Gastrocnemius medialis (tissue), 4 donors: ENCODE data around the gene POU3F1. TPM values are rescaled to one million over a fixed set of nuclear protein-coding genes. Genes with fewer than 3 reads are reported as not detected.

ENCODE experiments used
- ATAC-seq, 2 donors: fragments of 150-250 bp; one replicate each; pipeline ENCODE4 v1.9.1; 2016
- DNase-seq, 2 donors: peaks; one replicate each; pipeline ENCODE4 v3.0.0-alpha.2; 2019
- H3K27ac ChIP-seq, 4 donors: fragments of 200-600 bp; sonication (generic); 1 replicate in 1 of 4; 2 replicates in 3 of 4; pipeline ENCODE4 v1.5.1; 2016 to 2018; ENCODE audit warnings: mild to moderate bottlenecking in 2 of 4, moderate library complexity in 1 of 4
- H3K27me3 ChIP-seq, 3 donors: fragments of 200-600 bp; sonication (generic) in 2 of 3; 1 replicate in 1 of 3; 2 replicates in 2 of 3; pipeline versions ENCODE4 v1.5.1 to v1.6.0; 2016 to 2019; ENCODE audit warnings: mild to moderate bottlenecking in 1 of 3, moderate library complexity in 1 of 3
- H3K36me3 ChIP-seq, 2 donors: fragments of 200-600 bp; sonication (generic) in 1 of 2; one replicate each; pipeline ENCODE4 v1.5.1; 2017 to 2018
- H3K4me1 ChIP-seq, 2 donors: fragments of 200-600 bp; sonication (generic) in 1 of 2; one replicate each; pipeline ENCODE4 v1.5.1; 2016 to 2017; ENCODE audit warnings: mild to moderate bottlenecking in 2 of 2
- H3K4me3 ChIP-seq, 4 donors: fragments of 200-600 bp; sonication (generic) in 3 of 4; 1 replicate in 1 of 4; 2 replicates in 3 of 4; pipeline ENCODE4 v1.5.1; 2016 to 2019; ENCODE audit warnings: mild to moderate bottlenecking in 2 of 4
- H3K9me3 ChIP-seq, 3 donors: fragments of 200-600 bp; sonication (generic) in 2 of 3; 1 replicate in 1 of 3; 2 replicates in 2 of 3; pipeline ENCODE4 v1.5.1; 2016 to 2019
- CTCF ChIP-seq, 5 experiments: fragments of 450-650 bp in 3 of 5; fragments of 200-600 bp in 2 of 5; sonication (generic) in 2 of 5; IDR thresholded peaks in 4 of 5; conservative IDR thresholded peaks in 1 of 5; 1 replicate in 4 of 5; 2 replicates in 1 of 5; pipeline ENCODE4 v1.5.1; 2016 to 2019; ENCODE audit warnings: antibody characterized with exemption in 5 of 5, mild to moderate bottlenecking in 3 of 5, moderate library complexity in 3 of 5
- POLR2A ChIP-seq, 2 donors: fragments of 450-650 bp; IDR thresholded peaks; one replicate each; pipeline ENCODE4 v1.6.1; 2017; ENCODE audit warnings: antibody characterized with exemption in 2 of 2, mild to moderate bottlenecking in 2 of 2, moderate library complexity in 2 of 2
- in situ Hi-C, 4 donors: fragments of 200-750 bp; cut with MboI; loops; one replicate each; pipeline versions ENCODE4 v1.15.0 to v1.8.0; 2017; ENCODE audit warnings: low sequenced_read_pairs in 4 of 4
- intact Hi-C: fragments of 100-400 bp; cut with DNase I; formaldehyde crosslinking; loops from one replicate; pipeline ENCODE4 v1.15.1; 2023; ENCODE audit warnings: low total_unique reads
- total RNA-seq, 4 donors: library from RNA; depleted of rRNA; stranded (reverse); fragments of >200 nt; gene quantifications; one replicate each; pipeline versions ENCODE4 v1.1.0 to v1.2.3, GENCODE V29; 2016

POU3F1 gene
- total RNA-seq, 4 donors from 2014 or later = 0.13 to 2.3 (median 0.69) TPM

DNA sequence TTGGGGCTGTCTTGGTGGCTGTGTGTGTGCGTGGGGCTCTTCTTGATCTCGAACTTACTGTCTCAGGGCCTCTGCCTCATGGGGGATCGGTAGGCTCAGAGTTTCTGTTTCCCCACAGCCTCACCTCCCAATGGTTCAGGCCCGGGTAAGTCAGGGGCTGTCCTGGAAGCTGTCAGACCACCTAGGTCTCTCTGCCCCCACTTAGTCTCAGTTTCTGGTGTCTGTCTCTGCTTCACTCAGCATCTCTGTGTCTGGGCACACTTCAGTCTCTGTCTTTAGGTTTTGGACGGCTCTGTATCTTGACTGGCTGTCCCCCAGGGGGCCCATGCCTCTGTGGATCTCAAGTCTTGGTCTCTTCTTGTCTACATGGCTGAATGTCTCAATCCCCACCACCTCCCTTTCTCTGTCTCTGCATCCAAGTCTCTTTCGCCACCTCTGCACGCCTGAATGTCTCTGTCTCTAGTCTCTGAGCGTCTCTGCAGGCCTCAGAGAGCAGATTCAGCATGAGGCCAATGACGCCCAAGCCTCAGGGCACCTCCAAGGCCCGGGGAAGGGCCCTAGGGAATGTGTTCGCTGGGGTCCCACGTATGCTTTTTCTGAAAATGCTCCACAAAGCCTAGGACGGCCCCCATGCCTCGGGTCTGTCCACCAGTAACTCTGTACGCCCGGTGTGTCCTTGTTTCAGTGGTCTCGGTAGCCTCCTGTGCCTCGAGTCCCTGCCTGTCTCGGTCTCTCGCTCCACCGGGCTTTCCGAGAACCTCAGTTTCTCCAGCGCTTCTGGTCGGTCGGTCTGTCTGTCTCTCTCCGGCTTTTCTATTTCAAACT is 42.1 kb downstream of the POU3F1 start:
- H3K36me3 ChIP-seq = peaks cover 0 to 22% of the 10 kb centered on the region in 2 donors
- H3K4me3 ChIP-seq = peak overlapping the region; percentile 74 to 89 (median 83)
- peak overlapping the region; percentile 94 to 100 (median 98) for H3K27ac ChIP-seq
- H3K9me3 ChIP-seq = no peaks in the 10 kb centered on the region
- no peaks in the 10 kb centered on the region for H3K27me3 ChIP-seq
- ATAC-seq (no peak), DNase-seq (peak in 1 of 2 donors; percentile 62)
- intact Hi-C loops (loop anchor here (10.0 kb wide), 1 partner anchor 530 kb away; the partner anchor contains the start of gene ZC3H12A), in situ Hi-C loops (no loop called here)
- peaks cover 53 to 65% of the 10 kb centered on the region in 2 donors for H3K4me1 ChIP-seq
- TF ChIP-seq POLR2A (IDR thresholded peaks at IDR 0.05) (no peak), CTCF (IDR thresholded peaks at IDR 0.05 in 4 of 5, conservative IDR thresholded peaks at IDR 0.05 in 1 of 5) (no peak)

DNA sequence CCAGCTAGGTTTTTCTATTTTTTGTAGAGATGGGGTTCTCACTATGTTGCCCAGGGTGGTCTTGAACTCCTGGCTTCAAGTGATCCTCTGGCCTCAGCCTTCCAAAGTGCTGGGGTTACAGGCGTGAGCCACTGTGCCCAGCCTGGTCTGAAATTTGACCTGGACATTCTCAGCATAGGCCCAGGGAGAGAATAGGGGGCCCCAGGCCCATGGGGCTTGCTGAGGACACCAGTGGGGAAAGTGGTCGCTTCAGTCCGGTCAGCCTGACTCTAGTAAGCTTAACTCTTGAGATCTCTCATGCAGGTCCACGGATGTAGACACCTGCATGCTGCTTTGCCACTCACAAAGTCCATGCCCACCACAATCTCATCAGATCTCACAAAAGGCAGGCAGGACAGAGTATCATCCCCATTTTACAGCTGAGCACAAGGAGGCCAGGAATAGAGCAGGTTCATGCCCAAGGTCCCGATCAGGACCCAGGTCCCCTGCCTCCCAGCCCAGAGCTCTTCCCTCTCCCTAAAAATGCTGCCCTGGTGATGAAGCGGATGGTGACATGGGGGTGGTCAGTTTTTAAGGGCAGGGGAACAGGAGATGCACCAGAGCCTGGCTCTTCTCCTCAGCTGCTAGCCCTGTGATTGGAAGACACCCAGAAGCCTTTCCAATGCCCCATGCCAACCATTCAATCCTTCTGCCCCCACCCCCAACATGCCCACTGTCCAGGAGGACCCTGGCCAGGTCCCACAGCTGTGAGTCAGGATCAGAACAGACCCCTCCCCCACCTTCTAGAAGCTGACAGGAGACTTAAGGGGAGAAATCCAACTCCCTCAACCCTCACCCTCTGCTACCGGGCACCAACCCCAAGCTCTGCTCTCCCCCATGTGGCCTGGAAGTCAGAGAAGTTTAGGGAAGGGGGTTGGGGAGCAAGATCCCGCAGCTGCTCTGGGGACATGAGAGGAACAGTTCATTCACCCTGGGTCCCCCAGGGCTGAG is 43.0 kb downstream of the POU3F1 start:
- Histone ChIP-seq H3K27me3 (no peaks in the 10 kb centered on the region), H3K36me3 (peaks cover 0 to 28% of the 10 kb centered on the region in 2 donors), H3K4me3 (peak overlapping the region; percentile 74 to 89 (median 83)), H3K27ac (peak overlapping the region; percentile 94 to 100 (median 98)), H3K4me1 (peaks cover 55 to 68% of the 10 kb centered on the region in 2 donors), H3K9me3 (no peaks in the 10 kb centered on the region)
- peak; percentile 82 to 94 for TF ChIP-seq POLR2A (IDR thresholded peaks at IDR 0.05)
- TF ChIP-seq CTCF (IDR thresholded peaks at IDR 0.05 in 4 of 5, conservative IDR thresholded peaks at IDR 0.05 in 1 of 5) = no peak
- peak; percentile 48 to 56 for ATAC-seq
- in situ Hi-C loops = no loop called here
- intact Hi-C loops = loop anchor here (1.0 to 10.0 kb wide), 2 partner anchors 13 to 529 kb away; partner anchors contain the start of gene ZC3H12A
- DNase-seq = peak; percentile 96 to 98

- TF ChIP-seq CTCF (IDR thresholded peaks at IDR 0.05 in 4 of 5, conservative IDR thresholded peaks at IDR 0.05 in 1 of 5) = no peak
- Histone ChIP-seq H3K27me3 (no peaks in the 10 kb centered on the region), H3K4me3 (peak overlapping the region; percentile 74 to 89 (median 83)), H3K9me3 (no peaks in the 10 kb centered on the region), H3K4me1 (peaks cover 47 to 66% of the 10 kb centered on the region in 2 donors), H3K27ac (peak overlapping the region; percentile 94 to 100 (median 98)), H3K36me3 (peaks cover 0 to 45% of the 10 kb centered on the region in 2 donors)
- in situ Hi-C loops (no loop called here), intact Hi-C loops (loop anchor here (10.0 kb wide), 1 partner anchor 526 kb away; the partner anchor contains the start of gene ZC3H12A)
- DNase-seq = peak in 1 of 2 donors; percentile 55
- ATAC-seq = no peak
Measured at GRCh38 chr1:38000529-38001455, 45.8 kb downstream of the POU3F1 start.

- ATAC-seq (no peak), DNase-seq (no peak)
- peaks cover 0 to 45% of the 10 kb centered on the region in 2 donors for H3K36me3 ChIP-seq
- intact Hi-C loops (loop anchor here (10.0 kb wide), 1 partner anchor 525 kb away; the partner anchor contains the start of gene ZC3H12A), in situ Hi-C loops (no loop called here)
- H3K4me3 ChIP-seq = peak overlapping the region; percentile 74 to 89 (median 83)
- no peaks in the 10 kb centered on the region for H3K9me3 ChIP-seq
- TF ChIP-seq POLR2A (IDR thresholded peaks at IDR 0.05) = no peak
- TF ChIP-seq CTCF (IDR thresholded peaks at IDR 0.05 in 4 of 5, conservative IDR thresholded peaks at IDR 0.05 in 1 of 5) = no peak
- peak overlapping the region; percentile 94 to 100 (median 98) for H3K27ac ChIP-seq
- H3K4me1 ChIP-seq = peaks cover 47 to 66% of the 10 kb centered on the region in 2 donors
- no peaks in the 10 kb centered on the region for H3K27me3 ChIP-seq
Measured at GRCh38 chr1:38000233-38000528, 46.4 kb downstream of the POU3F1 start.
